HG03139 (cell line): ENCODE data around the gene SRXN1.
"Not testable (repeated sequence)": the region's sequence is repeated elsewhere in the genome, so short reads cannot be mapped to it uniquely, and the experiment has no call there.

Experiments
- ATAC-seq: cut with Tn5 transposase; IDR thresholded peaks from one replicate; pipeline ENCODE4 v1.9.1; 2021; ENCODE audit not compliant: unreplicated experiment

Gene SRXN1

DNA sequence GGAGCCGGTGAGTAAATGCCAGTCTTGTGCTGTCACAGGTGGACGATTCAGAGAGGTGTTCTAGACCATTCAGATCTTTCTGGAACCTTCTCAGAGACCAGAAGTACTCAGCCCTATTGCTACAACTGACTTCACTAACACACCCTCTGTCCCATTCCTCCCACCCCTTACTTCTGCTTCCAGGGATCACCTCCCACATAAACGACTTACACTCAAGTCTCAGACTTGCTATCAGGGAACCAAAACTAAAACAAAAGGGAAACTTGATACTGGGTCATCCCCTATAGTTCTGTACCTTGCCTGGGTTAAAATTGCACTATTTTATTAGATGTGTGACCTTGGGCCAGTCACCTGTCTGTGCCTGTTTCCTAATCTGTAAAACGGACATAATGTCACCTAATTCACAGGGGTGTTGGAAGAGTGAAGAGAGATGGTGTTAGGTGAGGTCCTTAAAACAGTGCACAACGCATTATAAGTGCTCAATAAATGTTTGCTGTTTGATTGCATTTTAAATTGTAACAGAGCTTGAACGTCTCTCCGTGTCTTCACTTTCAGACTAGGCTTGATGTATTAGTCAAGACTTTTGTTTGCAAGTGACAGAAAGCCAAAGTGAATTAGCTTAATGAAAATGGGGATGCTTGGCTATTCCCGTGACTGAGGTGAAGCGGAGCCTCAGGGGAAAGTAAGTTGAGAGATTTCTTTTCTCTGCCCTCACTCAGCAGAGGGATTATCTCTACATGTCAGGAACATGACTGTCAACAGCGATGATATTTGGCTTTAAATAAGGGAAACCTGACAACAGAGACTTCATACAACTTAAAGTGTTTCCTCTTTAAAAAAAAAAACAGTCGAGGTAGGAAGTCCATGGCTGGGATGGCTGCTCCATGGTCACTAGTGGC lies 3.0 kb upstream of the SRXN1 start:
- ATAC-seq: no peak

DNA sequence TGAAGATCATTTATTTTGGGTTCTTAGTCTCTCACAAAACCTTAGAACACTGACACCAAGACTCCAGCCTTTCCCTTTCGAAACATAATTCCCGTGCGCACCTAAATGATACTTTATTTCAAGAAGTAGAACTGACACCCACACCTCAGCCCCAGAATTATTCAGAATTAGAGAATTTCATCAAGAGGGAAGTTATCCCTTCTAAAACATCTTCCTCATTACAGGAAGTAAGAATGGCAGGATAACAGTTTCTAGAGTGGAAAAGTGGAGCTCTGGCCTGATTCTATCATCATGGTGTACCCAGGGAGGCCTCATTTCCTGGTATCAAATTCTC lies 1.4 kb upstream of the SRXN1 start:
- no peak for ATAC-seq

- no peak for ATAC-seq
These were observed 803 bp upstream of the SRXN1 start for GRCh38 chr20:653590-654416.

DNA sequence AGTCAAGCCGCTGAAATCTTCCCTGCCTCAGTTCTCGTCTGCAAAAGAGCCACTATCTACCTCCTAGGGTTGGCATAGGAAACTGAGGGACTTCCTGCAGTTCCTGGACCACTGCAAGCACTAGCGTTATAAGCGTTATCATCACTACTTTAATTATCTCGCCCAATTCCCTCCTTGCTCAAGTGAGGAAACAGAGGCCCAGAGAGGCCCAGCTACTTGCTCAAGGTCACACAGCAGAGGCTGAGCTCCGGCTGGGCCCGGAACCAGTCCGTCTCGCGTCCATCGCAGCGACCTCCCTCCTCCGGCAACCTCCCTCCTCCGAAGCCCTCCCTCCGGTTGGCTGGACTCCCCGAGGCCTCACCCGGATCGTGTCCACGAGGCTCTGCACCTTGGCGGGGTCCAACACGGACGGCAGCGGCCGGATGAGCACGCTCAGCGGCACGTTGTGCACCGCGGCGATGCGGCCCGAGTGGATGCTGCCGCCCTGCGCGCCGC lies 338 bp downstream of the SRXN1 start:
- no peak for ATAC-seq

DNA sequence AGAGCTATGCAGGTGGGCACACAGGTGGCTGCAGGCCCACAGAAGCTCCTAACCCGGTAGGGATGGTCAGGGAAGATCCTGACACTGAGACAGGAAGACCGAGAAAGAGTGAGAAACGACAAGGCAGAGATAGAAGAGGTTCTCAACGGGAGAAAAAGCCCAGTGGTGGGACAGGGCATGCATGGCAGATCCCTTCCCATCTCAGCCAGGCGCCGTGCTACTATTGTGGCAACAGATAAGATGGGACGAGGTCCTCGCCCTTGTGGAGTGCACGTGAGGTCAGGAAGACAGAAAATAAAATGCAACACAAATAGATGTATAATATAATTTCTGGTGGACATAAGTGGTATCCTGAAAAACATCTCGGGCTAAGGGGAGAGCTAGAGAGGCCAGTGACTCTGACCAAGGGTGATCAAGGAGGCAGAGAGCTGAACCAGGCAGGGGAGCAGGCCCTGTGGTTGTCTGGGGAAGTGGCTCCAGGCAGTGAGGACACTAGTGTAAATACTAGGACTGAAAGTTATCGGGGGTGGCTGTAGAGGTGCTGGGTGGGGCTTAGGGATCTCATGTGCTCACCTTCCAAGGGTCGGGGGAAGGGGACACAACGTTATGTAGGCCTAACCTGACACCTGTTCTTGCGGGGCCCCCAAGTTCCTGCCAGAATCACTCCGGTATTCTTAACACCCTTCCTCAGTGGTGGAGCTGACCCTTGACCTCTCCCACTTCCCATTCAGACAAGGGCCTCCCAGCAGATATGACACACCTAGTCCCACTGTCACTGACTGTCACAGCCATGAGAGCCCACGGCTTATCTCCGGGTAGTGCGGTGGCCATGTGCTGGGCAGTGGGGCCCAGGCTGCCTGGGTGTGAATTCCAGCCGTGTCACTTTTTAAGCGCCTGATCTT lies 1.0 kb downstream of the SRXN1 start:
- no peak for ATAC-seq

GRCh38 chr20:650954-651353 lies 2.0 kb downstream of the SRXN1 start:
- ATAC-seq: no peak

- no peak for ATAC-seq
These were observed 2.7 kb downstream of the SRXN1 start for GRCh38 chr20:650281-650680.

- ATAC-seq: no peak
These were observed 5.5 kb downstream of the SRXN1 start for GRCh38 chr20:647479-648019.

DNA sequence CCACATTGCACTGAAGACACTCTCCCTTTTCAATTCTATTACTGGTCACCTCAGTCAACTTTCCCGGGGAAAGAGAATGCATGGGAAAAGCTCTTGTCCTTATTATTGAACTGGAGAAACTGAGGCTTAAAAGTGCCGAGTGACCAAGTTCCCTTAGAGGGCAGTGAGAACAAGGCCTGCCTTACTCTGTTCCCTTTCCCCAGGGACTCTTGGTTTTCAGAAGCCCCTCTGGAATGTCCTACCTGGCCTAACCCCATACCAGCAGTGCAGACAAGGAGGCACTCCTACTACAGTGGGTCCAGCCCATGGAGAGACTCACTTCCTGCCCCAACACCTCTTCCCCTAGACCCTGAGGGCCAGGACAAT lies 6.1 kb downstream of the SRXN1 start:
- no peak for ATAC-seq

DNA sequence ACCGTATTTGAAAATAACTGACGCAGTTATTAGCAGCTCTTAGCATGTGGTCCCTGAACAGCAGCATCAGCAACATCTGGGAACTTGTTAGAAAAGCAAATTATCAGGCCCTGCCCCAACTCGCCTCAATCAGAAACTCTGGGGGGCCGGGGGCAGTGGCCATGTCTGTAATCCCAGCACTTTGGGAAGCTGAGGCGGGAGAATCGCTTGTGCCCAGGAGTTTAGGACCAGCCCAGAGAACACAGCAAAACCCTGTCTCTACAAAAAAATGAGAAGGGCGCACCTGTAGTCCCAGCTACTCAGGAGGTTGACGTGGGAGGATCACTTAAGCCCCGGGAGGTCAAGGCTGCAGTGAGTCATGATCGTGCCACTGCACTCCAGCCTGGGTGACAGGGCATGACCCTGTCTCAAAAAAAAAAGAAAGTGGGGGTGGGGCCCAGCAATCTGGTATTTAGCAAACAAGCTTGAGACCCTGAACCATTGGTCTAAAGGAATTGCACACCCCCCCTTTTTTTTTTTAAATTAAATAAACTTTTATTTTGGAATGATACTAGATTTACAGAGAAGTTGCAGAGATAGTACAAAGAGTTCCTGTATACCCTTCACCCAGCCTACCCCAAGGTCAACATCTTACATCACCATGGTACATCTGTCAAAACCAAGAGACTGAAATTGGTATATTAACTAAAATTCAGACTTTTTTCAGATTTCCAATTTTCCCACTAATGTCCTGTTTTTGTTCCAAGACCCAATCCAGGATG lies 6.7 kb downstream of the SRXN1 start:
- ATAC-seq: no peak

DNA sequence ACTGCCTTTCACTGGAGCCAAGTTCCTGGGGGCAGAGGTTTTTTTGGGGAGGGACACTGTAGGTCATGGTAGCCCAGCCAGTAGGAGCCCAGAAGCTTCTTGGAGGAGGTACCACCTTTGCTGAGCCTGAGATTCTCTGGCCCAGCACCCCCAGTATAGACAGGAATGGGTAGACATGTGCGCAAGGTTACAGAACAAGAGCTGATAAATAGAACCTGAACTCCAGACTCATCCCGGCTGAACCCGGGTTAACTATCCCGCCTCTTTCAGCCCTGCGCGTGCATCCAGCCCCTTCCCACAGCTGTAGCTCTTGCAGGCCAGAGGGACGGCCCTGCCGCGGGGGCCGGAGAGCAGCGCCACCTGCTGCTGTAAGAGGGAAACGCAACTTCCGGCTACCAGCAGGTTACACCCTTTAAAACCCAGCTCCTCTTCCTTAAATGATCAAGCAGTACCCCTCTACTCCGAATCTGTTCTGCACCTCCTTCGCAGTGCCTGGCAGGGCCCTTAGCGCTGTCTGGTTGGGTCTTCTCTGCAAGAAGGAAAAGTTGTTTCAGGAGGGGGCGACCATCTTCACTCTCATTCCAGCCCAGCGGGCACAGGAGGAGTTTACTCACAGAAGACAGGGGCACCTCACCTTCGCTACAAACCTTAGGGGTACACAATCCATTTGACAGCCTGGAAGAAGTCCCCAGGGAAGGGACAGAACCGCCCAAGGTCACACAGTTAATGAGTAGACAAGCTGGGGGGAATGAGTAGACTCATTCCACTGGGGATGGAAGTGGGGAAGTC lies 7.5 kb downstream of the SRXN1 start:
- no peak for ATAC-seq

- no peak for ATAC-seq
These were observed 8.2 kb downstream of the SRXN1 start for GRCh38 chr20:644692-645317.

DNA sequence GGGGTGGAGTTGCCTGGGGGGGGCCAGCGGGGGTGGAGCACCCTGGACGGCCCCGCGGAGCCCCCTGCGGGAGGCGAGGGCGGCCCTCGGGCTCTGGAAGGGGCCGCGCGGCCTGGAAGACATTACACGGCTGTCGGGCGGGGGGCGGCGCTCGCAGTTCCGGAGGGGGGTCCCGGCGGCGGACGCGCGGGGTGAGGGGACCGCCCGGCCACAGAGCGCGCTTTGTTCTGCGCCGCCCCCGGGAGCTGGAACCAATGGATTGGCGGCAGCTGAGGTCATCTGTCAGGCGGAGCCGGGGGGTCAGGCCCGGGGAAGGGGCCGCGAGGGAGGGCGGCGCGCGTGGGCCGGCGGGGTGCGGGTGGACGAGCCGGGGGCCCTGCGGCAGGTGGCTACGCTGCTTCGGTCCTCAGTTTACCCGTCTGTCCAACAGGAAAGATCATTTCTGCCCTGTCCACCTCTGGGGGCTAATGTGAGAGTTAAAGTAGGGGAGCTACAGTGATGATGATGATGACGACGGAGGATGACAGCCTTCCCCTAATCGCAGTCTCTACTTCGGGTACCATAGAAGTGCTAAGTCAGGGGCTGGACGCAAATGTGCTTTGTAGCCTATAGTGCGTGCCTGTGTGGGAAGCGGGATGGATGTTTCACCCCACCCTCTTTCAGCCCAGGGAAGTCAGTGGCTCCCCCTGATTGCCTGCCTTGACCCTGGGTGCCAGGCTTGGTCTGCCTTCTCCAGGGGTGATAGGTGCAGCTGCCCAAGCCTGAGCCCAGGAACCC lies 10.4 kb downstream of the SRXN1 start:
- ATAC-seq: no peak

DNA sequence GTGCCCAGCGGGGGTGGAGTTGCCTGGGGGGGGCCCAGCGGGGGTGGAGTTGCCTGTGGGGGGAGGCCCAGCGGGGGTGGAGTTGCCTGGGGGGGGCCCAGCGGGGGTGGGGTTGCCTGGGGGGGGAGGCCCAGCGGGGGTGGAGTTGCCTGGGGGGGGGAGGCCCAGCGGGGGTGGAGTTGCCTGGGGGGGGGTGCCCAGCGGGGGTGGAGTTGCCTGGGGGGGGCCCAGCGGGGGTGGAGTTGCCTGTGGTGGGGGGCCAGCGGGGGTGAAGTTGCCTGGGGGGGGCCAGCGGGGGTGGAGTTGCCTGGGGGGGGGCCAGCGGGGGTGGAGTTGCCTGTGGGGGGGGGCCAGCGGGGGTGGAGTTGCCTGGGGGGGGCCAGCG lies 11.0 kb downstream of the SRXN1 start:
- ATAC-seq: not testable (repeated sequence)

DNA sequence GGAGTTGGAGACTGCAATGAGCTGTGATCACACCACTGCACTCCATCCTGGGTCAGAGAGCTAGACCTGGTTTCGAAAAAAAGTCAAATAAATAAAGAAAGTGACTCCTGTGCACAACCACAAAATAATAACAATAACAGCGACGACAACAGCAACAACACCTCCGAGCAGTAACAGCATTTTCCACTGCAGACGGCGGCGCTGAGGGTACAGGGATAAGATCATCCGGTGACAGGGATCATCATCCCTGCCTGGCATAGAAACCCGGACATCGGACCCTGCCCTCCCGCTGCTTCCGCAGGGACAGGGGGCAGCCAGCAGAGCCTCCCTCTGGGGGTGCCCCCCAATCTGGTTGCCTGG lies 11.5 kb downstream of the SRXN1 start:
- no peak for ATAC-seq

- ATAC-seq: no peak
These were observed 12.1 kb downstream of the SRXN1 start for GRCh38 chr20:640674-641515.

DNA sequence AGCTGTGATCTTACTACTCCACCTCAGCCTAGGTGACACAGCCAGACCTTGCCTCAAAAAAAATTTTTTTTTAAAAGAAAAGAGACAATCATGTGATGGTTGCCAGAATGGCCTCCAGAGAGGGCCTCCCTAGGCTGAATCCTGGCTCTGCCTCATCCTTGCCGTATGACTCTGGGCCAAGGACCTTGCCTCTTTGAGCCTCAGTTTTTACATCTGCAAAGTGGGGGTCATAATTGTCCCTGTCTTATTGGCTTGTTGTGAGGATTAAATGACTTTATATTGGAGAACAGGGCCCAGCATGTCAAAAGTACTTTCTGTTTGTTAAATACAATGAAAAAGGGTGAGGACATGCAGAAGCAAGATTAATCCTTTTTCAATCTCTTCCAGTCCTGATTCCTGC lies 14.4 kb downstream of the SRXN1 start:
- ATAC-seq: no peak
